ENCODE results near the gene CIDEB. TPM values are rescaled to one million over a fixed set of nuclear protein-coding genes. Genes with fewer than 3 reads are reported as not detected.

The CIDEB gene
- total and polyA plus RNA-seq, 4 donors: 3.3 to 17.2 (median 13.0) TPM

GRCh38 chr14:24281636-24282035 is 26.1 kb downstream of the CIDEB start:
- ATAC-seq (ENCODE audit: low FRiP score): no peak
- WGBS, 2 donors: 88 to 90% methylated on average over 7 of the region's 7 CpGs
- H3K36me3 ChIP-seq (ENCODE audit: control insufficient read depth in 1 of 2, insufficient read depth in 2 of 2, low read length in 1 of 2): no peaks in the 10 kb centered on the region
- no peak overlapping the region for H3K27ac ChIP-seq (ENCODE audit: low read depth in 1 of 2, low read length in 2 of 2)
- no peaks in the 10 kb centered on the region for H3K9me3 ChIP-seq (ENCODE audit: control insufficient read depth, low read length)
- no peak overlapping the region for H3K4me3 ChIP-seq (ENCODE audit: low read length in 2 of 2)
- no peaks in the 10 kb centered on the region for H3K27me3 ChIP-seq (ENCODE audit: control insufficient read depth in 1 of 2, insufficient read depth in 2 of 2, low read length in 1 of 2)
- no peaks in the 10 kb centered on the region for H3K4me1 ChIP-seq (ENCODE audit: control insufficient read depth in 1 of 2, insufficient read depth in 2 of 2, low read length in 2 of 2)
- intact Hi-C loops (cut with DNase I): no loop called here
- no peak for DNase-seq

GRCh38 chr14:24280797-24281460 is 26.8 kb downstream of the CIDEB start:
- no peaks in the 10 kb centered on the region for H3K4me1 ChIP-seq (ENCODE audit: control insufficient read depth in 1 of 2, insufficient read depth in 2 of 2, low read length in 2 of 2)
- intact Hi-C loops (cut with DNase I): no loop called here
- no peak overlapping the region for H3K27ac ChIP-seq (ENCODE audit: low read depth in 1 of 2, low read length in 2 of 2)
- H3K9me3 ChIP-seq (ENCODE audit: control insufficient read depth, low read length): no peaks in the 10 kb centered on the region
- DNase-seq: no peak
- H3K4me3 ChIP-seq (ENCODE audit: low read length in 2 of 2): no peak overlapping the region
- WGBS, 2 donors: 87 to 89% methylated on average over 6 of the region's 6 CpGs
- no peaks in the 10 kb centered on the region for H3K27me3 ChIP-seq (ENCODE audit: control insufficient read depth in 1 of 2, insufficient read depth in 2 of 2, low read length in 1 of 2)
- ATAC-seq (ENCODE audit: low FRiP score): no peak
- H3K36me3 ChIP-seq (ENCODE audit: control insufficient read depth in 1 of 2, insufficient read depth in 2 of 2, low read length in 1 of 2): no peaks in the 10 kb centered on the region

GRCh38 chr14:24279301-24280186 is 28.2 kb downstream of the CIDEB start:
- WGBS, 2 donors: 71 to 76% methylated on average over 11 of the region's 11 CpGs
- Histone ChIP-seq H3K27me3 (ENCODE audit: control insufficient read depth in 1 of 2, insufficient read depth in 2 of 2, low read length in 1 of 2) (no peaks in the 10 kb centered on the region), H3K9me3 (ENCODE audit: control insufficient read depth, low read length) (no peaks in the 10 kb centered on the region), H3K4me3 (ENCODE audit: low read length in 2 of 2) (no peak overlapping the region), H3K36me3 (ENCODE audit: control insufficient read depth in 1 of 2, insufficient read depth in 2 of 2, low read length in 1 of 2) (no peaks in the 10 kb centered on the region), H3K4me1 (ENCODE audit: control insufficient read depth in 1 of 2, insufficient read depth in 2 of 2, low read length in 2 of 2) (no peaks in the 10 kb centered on the region), H3K27ac (ENCODE audit: low read depth in 1 of 2, low read length in 2 of 2) (no peak overlapping the region)
- intact Hi-C loops (cut with DNase I): no loop called here
- ATAC-seq (ENCODE audit: low FRiP score) (no peak), DNase-seq (no peak)

GRCh38 chr14:24278424-24278823 is 29.4 kb downstream of the CIDEB start:
- H3K27ac ChIP-seq (ENCODE audit: low read depth in 1 of 2, low read length in 2 of 2): no peak overlapping the region
- no peak for DNase-seq
- WGBS, 2 donors: 93 to 95% methylated on average over 5 of the region's 5 CpGs
- H3K4me1 ChIP-seq (ENCODE audit: control insufficient read depth in 1 of 2, insufficient read depth in 2 of 2, low read length in 2 of 2): no peaks in the 10 kb centered on the region
- no peak overlapping the region for H3K4me3 ChIP-seq (ENCODE audit: low read length in 2 of 2)
- no peak for ATAC-seq (ENCODE audit: low FRiP score)
- H3K9me3 ChIP-seq (ENCODE audit: control insufficient read depth, low read length): no peaks in the 10 kb centered on the region
- H3K36me3 ChIP-seq (ENCODE audit: control insufficient read depth in 1 of 2, insufficient read depth in 2 of 2, low read length in 1 of 2): no peaks in the 10 kb centered on the region
- intact Hi-C loops (cut with DNase I): no loop called here
- no peaks in the 10 kb centered on the region for H3K27me3 ChIP-seq (ENCODE audit: control insufficient read depth in 1 of 2, insufficient read depth in 2 of 2, low read length in 1 of 2)

- DNase-seq (peak in 1 of 2 donors; percentile 62), ATAC-seq (ENCODE audit: low FRiP score) (peak; percentile 47)
- 86 to 87% methylated on average over 11 of the region's 11 CpGs for WGBS, 2 donors
- Histone ChIP-seq H3K27ac (ENCODE audit: low read depth in 1 of 2, low read length in 2 of 2) (no peak overlapping the region), H3K4me3 (ENCODE audit: low read length in 2 of 2) (no peak overlapping the region), H3K27me3 (ENCODE audit: control insufficient read depth in 1 of 2, insufficient read depth in 2 of 2, low read length in 1 of 2) (no peaks in the 10 kb centered on the region), H3K4me1 (ENCODE audit: control insufficient read depth in 1 of 2, insufficient read depth in 2 of 2, low read length in 2 of 2) (no peaks in the 10 kb centered on the region), H3K36me3 (ENCODE audit: control insufficient read depth in 1 of 2, insufficient read depth in 2 of 2, low read length in 1 of 2) (no peaks in the 10 kb centered on the region), H3K9me3 (ENCODE audit: control insufficient read depth, low read length) (no peaks in the 10 kb centered on the region)
- intact Hi-C loops (cut with DNase I): no loop called here
These were observed 30.0 kb downstream of the CIDEB start for GRCh38 chr14:24277606-24278321.

GRCh38 chr14:24277071-24277470 is 30.7 kb downstream of the CIDEB start:
- DNase-seq (peak in 1 of 2 donors; percentile 39), ATAC-seq (ENCODE audit: low FRiP score) (no peak)
- Histone ChIP-seq H3K27ac (ENCODE audit: low read depth in 1 of 2, low read length in 2 of 2) (no peak overlapping the region), H3K36me3 (ENCODE audit: control insufficient read depth in 1 of 2, insufficient read depth in 2 of 2, low read length in 1 of 2) (no peaks in the 10 kb centered on the region), H3K9me3 (ENCODE audit: control insufficient read depth, low read length) (no peaks in the 10 kb centered on the region), H3K4me3 (ENCODE audit: low read length in 2 of 2) (no peak overlapping the region), H3K4me1 (ENCODE audit: control insufficient read depth in 1 of 2, insufficient read depth in 2 of 2, low read length in 2 of 2) (no peaks in the 10 kb centered on the region), H3K27me3 (ENCODE audit: control insufficient read depth in 1 of 2, insufficient read depth in 2 of 2, low read length in 1 of 2) (no peaks in the 10 kb centered on the region)
- intact Hi-C loops (cut with DNase I): no loop called here
- WGBS, 2 donors: 91 to 96% methylated on average over 6 of the region's 6 CpGs

GRCh38 chr14:24274101-24274543 is 33.7 kb downstream of the CIDEB start:
- 88 to 89% methylated on average over 3 of the region's 3 CpGs for WGBS, 2 donors

GRCh38 chr14:24273422-24273998 is 34.3 kb downstream of the CIDEB start:
- H3K27ac ChIP-seq (ENCODE audit: low read depth in 1 of 2, low read length in 2 of 2): no peak overlapping the region
- no peak for DNase-seq
- no peak overlapping the region for H3K4me3 ChIP-seq (ENCODE audit: low read length in 2 of 2)
- no peaks in the 10 kb centered on the region for H3K4me1 ChIP-seq (ENCODE audit: control insufficient read depth in 1 of 2, insufficient read depth in 2 of 2, low read length in 2 of 2)
- intact Hi-C loops (cut with DNase I): no loop called here
- no peak for ATAC-seq (ENCODE audit: low FRiP score)
- no peaks in the 10 kb centered on the region for H3K9me3 ChIP-seq (ENCODE audit: control insufficient read depth, low read length)
- no peaks in the 10 kb centered on the region for H3K36me3 ChIP-seq (ENCODE audit: control insufficient read depth in 1 of 2, insufficient read depth in 2 of 2, low read length in 1 of 2)
- no peaks in the 10 kb centered on the region for H3K27me3 ChIP-seq (ENCODE audit: control insufficient read depth in 1 of 2, insufficient read depth in 2 of 2, low read length in 1 of 2)
- WGBS, 2 donors: 82 to 91% methylated on average over 3 of the region's 3 CpGs

More at GRCh38 chr14:24274101-24274543, 33.7 kb downstream of the CIDEB start:
- Histone ChIP-seq H3K27me3 (ENCODE audit: control insufficient read depth in 1 of 2, insufficient read depth in 2 of 2, low read length in 1 of 2) (no peaks in the 10 kb centered on the region), H3K27ac (ENCODE audit: low read depth in 1 of 2, low read length in 2 of 2) (no peak overlapping the region), H3K4me1 (ENCODE audit: control insufficient read depth in 1 of 2, insufficient read depth in 2 of 2, low read length in 2 of 2) (no peaks in the 10 kb centered on the region), H3K4me3 (ENCODE audit: low read length in 2 of 2) (no peak overlapping the region), H3K36me3 (ENCODE audit: control insufficient read depth in 1 of 2, insufficient read depth in 2 of 2, low read length in 1 of 2) (no peaks in the 10 kb centered on the region), H3K9me3 (ENCODE audit: control insufficient read depth, low read length) (no peaks in the 10 kb centered on the region)
- DNase-seq: no peak
- intact Hi-C loops (cut with DNase I): no loop called here
- ATAC-seq (ENCODE audit: low FRiP score): no peak

All from aorta (tissue), 5 donors.